ENCODE data around the gene MYL3.

Gene MYL3

DNA sequence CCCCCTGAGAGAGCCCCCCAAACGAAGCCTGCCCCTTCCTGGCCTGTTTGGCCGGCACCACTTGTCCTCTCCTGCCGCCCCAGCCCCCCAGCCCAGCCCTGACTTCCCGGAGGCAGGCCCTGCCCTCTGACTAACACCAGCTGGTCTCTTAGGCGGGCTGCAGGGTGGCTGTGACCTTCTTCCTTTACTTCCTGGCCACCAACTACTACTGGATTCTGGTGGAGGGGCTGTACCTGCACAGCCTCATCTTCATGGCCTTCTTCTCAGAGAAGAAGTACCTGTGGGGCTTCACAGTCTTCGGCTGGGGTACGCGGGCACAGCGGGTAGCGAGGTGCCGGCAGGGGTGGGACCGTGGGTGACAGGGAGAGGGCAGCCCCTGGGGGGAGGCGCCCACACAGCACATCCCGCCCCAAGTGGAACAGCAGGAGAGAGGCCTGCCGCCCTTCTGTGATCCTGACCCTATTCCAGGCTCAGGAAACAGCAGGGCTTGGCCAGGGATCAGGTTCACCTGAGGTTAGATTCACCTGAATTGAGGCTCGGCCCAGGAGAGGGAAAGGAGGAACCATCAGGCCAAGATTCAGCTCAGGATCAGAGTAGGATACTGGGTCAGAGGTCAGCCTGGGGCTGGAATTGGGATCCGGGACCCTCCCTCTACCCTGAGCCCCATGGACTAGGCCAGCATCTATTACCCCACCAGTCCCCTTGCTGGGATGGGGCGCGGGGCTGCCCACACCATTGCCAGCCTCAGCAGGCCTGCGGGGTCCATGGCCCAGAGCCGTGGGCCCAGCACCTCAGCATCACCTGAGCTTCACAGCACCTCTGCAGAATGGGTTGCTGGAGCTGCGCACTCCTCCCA lies 36.1 kb upstream of the MYL3 start:
- DNase-seq, result no peak

DNA sequence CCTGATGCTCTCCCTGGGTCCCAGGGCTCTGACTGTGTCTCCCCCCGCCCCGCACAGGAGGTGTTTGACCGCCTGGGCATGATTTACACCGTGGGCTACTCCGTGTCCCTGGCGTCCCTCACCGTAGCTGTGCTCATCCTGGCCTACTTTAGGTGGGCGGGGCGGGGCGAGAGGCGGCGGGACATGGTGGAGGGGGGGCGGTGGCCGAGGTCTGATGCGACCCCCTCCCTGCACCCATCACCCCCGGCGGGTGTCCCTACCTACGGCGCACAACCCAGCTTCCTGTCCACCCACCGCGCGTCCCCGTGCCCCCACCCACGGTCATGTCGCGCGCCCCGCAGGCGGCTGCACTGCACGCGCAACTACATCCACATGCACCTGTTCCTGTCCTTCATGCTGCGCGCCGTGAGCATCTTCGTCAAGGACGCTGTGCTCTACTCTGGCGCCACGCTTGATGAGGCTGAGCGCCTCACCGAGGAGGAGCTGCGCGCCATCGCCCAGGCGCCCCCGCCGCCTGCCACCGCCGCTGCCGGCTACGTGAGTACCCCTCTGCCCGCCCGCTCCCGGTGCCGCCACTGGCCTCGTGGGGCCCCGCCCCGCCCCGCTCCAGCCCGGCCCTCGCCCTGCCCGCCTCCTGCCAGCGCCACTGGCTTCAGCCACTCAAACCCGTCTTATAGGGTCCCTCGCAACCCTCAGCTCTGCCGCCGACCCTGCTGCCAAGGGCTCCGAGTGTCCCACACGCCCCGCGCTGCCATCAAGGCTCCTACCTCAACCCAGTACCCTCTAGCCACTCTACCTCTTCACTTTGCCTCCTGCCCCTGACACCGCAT lies 35.3 kb upstream of the MYL3 start:
- DNase-seq, result no peak

- no peak for DNase-seq
These were observed 34.6 kb upstream of the MYL3 start for GRCh38 chr3:46897829-46898320.

GRCh38 chr3:46897031-46897430 lies 33.8 kb upstream of the MYL3 start:
- DNase-seq, result no peak

GRCh38 chr3:46896386-46896785 lies 33.1 kb upstream of the MYL3 start:
- no peak for DNase-seq

DNA sequence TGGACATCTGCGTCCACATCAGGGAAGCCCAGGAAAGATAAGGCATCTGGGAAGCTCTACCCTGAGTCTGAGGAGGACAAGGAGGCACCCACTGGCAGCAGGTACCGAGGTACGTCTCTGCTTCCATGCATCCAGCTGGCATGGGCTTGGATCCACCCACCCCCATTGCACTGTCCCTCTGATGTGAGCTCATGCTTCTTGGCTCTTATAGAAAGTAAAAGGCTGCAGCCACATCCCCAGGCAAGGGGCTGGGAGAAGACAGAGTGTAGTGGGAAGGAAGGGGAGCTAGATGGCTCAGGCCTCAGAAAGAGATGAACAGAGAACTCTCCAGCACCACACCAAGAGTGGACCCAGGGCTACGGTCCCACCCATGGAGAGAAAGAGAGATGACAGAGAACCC lies 32.5 kb upstream of the MYL3 start:
- DNase-seq, result no peak

GRCh38 chr3:46895204-46895660 lies 32.0 kb upstream of the MYL3 start:
- DNase-seq, result peak; percentile 37

GRCh38 chr3:46894256-46894655 lies 31.0 kb upstream of the MYL3 start:
- DNase-seq, result no peak

DNA sequence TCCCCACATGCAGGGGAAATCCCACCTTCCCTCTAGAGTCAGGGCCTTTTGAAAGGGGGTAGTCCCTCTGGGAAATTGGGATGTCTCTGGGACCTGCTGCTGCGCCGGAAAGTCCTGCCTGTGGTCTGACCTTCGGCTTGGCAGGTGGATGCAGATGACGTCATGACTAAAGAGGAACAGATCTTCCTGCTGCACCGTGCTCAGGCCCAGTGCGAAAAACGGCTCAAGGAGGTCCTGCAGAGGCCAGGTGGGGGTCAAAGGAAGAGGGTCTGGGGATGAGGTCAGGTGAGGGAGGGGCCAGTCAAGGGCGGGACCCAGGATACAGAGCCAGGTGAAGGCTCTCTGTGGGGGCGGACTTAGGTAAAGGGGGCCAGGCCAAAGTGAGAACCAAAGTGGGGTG lies 30.5 kb upstream of the MYL3 start:
- no peak for DNase-seq

DNA sequence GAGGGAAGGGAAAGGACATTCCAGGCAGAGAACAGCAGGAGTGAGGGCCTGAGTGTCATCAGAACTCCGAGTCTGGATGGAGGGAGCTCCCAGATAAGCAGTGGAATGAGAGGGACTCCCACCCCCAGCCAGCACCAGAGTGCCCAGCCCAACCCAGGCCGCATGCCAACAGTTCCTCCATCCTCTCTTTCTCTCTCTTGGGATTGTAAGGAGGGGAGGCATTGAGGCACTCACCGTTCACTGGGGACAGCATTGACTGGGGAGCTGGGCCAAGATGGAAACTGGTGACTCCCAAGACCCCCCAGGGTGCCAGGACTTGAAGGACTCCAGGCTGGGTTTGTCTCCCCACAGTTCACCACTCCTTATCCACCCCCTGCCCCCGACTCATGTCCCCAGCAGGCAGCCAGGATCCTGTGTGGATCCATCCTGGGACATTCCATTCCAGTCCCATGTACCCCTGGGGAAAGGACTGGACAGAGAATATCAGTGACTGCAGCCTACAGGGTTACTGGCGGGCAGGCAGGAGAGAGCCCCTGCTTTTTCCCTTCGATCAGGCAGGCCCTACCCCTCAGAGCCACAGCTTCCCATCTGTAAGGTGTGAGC lies 30.0 kb upstream of the MYL3 start:
- no peak for DNase-seq

DNA sequence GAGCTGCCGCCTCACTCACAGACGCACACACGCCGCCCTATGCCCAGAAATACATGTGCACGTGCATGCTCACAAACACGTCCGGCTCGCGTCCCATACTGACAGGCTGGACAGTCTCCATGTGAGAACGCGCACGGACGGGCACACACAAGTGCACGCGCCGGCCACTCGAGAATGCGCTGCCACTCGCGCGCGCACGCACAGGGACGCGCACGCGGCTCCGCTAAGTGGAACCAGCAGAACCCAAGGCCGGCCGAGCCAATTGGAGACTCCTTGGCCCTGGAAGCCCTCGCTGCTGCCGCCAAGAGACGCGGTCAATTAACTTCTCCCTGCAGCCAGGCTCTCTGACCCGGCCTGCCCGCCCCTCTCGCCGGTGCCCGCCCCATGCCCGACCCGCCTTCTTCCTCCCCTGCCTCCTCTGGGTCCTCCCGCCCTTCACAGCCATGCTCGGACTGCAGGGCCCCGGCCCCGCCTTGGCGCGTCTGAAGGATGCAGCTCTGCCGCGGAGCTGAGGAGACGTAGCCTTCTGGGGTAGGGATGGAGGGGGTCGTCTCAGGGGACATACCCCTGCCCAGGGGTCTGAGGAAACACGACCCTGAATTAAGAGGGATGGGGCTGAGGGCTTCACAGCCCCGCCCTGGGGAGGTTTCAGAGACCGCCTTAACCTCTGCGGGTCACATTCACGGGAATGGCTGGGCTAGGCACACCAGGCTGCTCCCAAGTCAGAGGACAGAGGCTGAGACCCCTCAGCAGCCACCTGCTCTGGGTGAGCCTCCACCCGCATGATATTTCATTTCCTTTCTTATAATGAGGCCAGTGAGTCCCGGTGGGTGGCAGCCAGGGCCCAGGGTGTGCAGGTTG lies 29.3 kb upstream of the MYL3 start:
- peak; percentile 17 for DNase-seq

DNA sequence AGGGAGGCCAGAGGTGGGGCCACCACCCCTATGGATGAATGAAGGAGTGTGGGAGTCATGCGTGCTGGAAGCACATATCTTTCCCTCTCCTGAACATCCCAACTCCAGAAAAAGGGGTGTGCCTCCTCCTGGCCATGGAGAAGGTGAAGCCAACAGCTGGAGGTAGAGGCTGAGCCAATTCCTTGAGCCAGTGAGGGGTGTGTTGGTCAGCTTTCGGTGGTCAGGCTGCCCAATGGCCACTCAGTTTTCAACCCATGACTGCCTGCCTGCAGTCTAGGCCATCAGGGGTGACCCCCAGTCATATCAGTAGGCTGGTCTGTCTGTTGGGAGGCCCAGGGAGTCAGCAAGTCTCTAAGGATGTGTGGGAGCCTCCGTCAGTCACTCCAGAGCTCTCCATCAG lies 27.9 kb upstream of the MYL3 start:
- DNase-seq, result no peak

GRCh38 chr3:46890132-46890531 lies 26.9 kb upstream of the MYL3 start:
- no peak for DNase-seq

GRCh38 chr3:46889381-46890110 lies 26.3 kb upstream of the MYL3 start:
- no peak for DNase-seq

DNA sequence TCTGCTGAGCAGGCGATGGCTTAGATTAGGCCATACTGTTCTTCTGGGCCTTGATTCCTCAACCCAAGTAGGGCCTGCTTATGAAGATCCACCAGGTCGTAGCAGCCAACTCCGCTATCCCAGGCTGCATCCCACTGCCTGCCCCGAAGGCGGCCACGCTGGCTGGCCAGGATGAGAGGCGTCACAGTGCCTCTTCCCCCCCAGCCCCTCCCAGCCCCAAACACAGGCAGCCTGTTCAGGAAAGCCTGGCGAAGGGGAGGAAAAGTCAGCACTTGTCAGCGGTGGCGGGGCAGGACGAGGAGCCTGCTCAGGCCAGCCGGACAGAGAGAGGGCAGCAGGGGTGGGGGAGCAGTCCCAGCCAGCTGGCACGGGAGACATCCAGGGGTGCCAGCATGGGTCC lies 25.5 kb upstream of the MYL3 start:
- DNase-seq, result no peak

DNA sequence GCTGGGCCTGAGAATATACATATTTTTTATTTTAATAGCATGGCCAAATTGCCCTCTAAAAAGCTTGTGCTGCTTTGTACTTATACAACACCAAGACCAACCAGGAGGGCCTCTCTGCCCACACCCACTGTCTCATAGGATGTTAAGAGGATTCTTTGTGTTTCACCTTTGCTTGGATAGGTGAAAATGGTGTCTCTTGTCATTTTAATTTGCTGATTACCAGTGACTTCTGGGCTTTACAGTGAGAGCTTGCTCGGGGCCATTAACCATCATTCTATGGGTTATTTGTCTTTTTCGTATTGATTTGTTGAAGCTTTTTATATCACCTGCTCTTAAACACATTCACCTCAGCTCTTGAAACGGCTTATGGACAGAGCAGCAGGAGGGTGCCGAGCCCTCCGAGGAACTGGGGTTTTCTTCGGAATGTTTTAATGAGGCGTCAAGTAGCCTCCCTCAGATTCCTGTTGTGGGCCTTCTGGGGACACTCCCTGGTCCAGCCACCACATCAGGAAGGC lies 24.8 kb upstream of the MYL3 start:
- no peak for DNase-seq

- DNase-seq, result no peak
These were observed 22.4 kb upstream of the MYL3 start for GRCh38 chr3:46885612-46886011.

- DNase-seq, result no peak
These were observed 21.7 kb upstream of the MYL3 start for GRCh38 chr3:46884929-46885328.

DNA sequence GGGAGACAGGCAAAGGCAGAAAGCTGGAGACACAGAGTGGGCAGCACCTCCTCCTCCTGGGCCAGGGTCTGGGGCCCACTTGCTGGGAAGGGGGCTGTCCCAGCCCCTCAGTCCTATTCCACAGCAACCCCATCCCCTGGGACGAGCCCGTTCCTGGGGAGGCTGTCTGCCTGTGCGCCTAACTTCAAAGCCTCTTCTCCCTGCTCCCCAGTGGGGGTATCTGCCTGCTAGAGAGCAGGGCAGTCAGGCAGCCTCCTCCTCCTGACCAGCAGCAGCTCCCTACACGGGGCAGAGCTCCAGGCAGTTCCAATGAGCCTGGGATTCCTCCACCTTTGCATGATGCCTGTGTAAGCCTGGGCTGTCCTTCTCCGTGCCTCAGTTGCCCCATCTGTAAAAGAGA lies 21.2 kb upstream of the MYL3 start:
- DNase-seq, result no peak

- no peak for DNase-seq
These were observed 20.6 kb upstream of the MYL3 start for GRCh38 chr3:46883830-46884185.

GRCh38 chr3:46883054-46883829 lies 20.0 kb upstream of the MYL3 start:
- DNase-seq, result no peak
